HG03097 (cell line): Measurements from ENCODE around the gene GOT1.
A peak's percentile ranks its signal among the peaks of the same experiment; 100 is the strongest.

Experiments
- ATAC-seq: cut with Tn5 transposase; IDR thresholded peaks from one replicate; pipeline ENCODE4 v1.9.1; 2021; ENCODE audit not compliant: unreplicated experiment, low FRiP score

Gene GOT1

DNA sequence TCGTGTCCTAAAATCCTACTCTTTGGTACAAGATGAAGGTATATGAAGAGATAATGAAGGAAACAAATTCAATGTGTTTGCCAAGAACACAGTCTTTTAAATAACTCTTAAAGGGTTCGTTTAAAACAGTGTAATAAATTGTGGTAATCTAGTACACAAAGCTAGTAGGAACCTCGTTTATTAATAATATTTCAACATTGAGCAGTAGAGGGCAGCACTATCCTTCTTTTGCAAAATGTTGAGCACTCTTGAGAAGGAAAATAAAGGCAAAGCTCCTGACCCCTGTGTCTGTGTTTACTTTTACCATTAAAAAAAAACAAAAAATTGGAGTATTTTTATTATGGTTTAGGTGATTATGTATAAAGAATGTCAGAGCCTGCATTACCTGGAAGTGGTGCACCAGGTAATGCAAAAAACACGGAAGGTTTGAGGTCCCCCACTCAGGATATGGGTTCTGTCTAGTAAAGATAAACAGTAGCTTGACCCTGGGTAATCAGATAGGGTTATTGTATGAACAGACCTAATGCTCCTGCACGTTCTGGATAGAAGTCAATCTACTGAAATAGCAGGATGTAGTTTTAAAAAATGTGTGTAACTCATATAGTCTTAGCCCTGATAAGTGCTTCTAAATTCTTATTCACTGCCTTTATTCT, 5.7 kb upstream of the GOT1 start:
- peak; percentile 50 for ATAC-seq

GRCh38 chr10:99433378-99434020, 3.1 kb upstream of the GOT1 start:
- ATAC-seq = no peak

- ATAC-seq = no peak
Observed at GRCh38 chr10:99432881-99433280, 2.5 kb upstream of the GOT1 start.

- ATAC-seq = no peak
Observed at GRCh38 chr10:99432047-99432446, 1.6 kb upstream of the GOT1 start.

DNA sequence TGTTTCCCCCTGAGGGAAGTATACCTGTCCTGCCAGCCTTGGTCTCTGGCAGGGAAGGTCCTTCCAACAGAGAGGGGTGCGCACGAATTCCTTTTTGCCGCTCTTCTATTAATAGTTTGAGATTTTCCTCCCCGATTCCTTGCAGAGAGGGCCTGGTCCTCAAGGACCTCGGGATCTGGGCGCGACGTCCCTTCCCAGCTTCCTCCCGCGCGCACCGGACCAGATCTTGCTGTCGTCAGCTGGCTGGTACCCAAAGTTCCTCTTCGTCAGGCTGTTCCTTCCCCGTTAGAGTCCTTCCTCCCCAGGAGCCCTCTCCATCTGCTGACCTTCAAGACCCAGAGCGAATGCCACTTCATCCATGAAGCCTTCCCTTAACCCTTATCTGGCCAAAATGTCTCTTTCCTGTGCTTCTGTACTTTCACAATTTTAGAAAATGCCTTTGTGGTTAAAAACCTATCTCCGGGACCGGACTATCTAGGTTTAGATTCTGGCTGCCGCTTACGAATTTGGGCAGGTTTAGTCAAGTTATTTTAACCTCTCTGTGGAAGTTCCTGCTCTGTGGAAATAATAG, 851 bp upstream of the GOT1 start:
- no peak for ATAC-seq

GRCh38 chr10:99430116-99430450, 341 bp downstream of the GOT1 start:
- peak; percentile 1 for ATAC-seq

DNA sequence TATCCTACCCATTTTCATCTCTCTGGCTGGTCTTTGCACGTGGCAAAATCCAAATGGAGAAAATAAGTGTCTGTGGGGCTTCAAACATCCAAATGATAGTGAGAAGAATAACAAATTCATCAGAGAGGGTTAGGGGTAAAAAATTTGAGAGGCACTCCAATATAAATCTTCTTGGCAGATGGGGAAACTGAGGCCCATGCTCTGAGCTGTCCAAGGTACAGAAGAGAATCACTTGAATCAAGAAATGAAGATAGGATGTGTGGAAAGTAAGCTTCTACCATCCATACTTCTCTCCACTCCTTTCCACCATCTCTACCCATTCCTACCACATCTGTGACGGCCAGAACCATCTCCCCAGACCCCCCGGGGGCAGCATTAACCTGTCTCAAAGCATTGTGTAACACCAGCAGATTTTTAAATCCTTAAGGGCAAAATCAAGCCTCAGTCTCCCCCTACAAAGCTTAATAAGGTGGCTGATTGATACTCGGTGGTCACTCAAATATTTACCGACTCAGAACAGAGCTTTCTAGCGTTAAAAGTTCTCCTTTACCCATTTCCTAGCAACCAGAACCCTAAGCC, 818 bp downstream of the GOT1 start:
- ATAC-seq = no peak

DNA sequence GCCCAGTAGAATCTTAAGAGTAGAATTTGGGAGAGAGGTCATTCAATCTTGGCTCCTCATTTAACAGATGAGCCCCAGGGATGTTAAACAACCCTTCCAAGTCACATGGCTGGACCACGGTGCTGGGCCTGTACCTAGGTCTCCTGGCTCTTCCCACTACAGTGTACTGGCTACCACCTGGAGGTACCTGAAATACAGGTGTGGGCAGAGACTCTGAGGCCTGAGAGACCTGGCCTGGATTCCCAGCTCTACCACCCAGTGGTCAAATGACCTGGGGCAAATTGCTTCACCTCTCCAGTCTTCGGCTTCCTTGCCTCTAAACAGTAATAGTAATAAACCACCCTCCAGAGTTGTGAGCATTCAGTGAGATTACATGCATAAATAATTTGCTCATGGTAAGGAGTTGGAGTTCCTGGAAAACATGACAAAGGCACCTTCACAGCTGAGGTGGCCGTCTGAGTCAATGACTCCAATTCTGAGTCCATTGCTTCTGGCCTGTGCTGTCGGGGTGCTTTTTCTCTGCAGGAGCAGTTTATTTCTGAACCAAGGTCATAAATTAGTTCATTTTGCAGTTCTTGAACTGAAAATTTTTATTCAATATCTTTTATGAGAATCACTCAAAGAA, 2.7 kb downstream of the GOT1 start:
- no peak for ATAC-seq

- ATAC-seq = no peak
Observed at GRCh38 chr10:99426689-99427088, 3.7 kb downstream of the GOT1 start.

DNA sequence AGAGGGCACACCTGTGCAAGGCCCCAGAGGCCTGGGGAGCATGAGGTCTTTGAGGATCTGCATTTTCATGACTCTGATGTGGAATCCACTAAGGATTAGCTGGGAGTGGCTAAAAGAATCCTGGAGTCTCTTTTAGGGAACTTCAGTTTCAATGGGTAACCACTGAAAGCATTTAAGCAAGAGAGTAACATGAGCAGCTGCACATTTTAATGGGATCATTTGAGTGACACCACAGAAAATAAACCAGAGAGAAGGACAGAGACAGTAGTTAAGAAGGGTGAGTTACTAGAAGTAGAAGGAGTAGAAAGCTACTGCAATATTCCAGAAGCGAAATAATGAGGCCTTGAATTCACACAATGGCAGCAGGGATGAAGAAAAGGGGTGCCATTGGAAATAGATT, 5.2 kb downstream of the GOT1 start:
- no peak for ATAC-seq

DNA sequence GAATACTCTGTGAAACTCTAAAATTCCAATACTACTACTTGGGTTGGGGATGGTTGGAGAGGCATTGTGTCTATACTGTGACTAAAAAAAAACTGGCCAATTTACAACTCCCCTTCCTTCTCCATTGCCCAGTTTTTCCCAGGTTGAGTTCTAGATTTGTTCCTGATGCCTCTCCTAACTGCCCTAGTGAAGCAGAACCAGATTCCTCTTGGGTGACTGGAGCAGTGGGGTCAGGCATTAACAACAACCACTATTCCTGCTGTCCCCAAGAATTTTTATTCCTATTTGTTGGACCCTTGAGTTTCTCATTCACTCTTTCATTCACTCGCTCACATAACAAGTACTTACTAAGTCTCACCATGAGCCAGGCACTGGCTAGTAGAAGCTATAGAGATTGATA, 5.8 kb downstream of the GOT1 start:
- no peak for ATAC-seq

GRCh38 chr10:99422529-99423096, 7.8 kb downstream of the GOT1 start:
- ATAC-seq = no peak

DNA sequence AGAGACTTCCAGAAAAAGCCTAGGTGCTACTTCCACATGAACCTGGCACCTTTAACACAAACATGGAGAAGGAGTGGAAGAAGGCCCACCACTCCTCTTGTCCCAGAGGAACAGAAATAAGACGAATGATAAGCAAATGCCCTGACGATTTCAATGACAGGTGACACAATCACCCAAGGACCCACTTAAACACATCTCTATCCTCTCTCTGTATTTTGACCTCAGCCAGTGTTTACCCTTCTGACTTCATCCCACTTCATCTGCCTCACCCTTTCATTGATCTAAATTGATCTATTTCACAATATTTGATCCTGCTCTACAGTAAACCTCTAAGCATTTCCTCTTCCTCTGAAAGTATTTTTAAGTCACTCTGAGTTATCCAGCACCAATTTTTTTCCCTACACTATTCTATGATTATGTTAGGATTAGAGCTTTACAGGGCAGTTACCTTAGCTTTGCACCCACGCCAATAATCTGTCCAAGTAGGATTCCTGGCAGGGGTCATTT, 9.1 kb downstream of the GOT1 start:
- no peak for ATAC-seq

DNA sequence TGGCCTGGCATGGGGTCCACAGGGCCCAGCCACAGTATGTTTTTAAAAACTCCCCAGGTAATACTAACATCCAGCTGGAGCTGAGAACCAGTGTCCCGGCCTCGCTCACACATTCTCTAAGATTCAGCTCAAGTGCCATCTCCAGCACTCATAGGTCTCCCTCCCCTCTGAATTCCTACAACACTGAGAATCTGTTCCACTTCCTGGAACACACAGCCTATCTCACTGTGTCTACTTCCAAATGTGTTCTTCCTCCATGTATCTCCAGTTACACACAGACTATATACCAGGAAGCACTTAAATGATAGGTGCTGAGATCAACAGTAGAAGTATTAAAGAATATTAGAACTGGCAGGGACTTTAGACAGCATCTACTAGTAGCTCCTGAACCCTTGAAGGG, 10.7 kb downstream of the GOT1 start:
- no peak for ATAC-seq

GRCh38 chr10:99418910-99419624, 11.4 kb downstream of the GOT1 start:
- no peak for ATAC-seq

- no peak for ATAC-seq
Observed at GRCh38 chr10:99412099-99412498, 18.3 kb downstream of the GOT1 start.

- no peak for ATAC-seq
Observed at GRCh38 chr10:99411546-99411945, 18.9 kb downstream of the GOT1 start.

GRCh38 chr10:99410876-99411275, 19.5 kb downstream of the GOT1 start:
- ATAC-seq = no peak

DNA sequence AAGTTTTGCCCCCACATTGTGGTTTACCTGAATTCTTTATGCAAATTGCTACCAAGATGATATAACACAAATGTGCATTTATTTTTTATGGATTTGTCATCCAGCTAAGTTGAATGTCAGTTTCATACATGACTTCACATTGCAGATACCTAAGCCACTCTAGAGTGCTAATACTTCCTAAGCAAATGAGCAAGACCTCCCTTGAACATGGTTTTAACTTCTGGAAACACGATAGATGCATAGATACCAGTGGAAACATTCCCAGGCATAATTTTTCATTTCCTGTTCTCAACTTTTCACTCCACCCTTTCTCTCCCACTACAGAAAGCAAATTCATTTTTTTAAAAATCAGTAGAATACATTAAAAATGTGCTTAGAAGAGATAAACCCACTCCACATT, 20.3 kb downstream of the GOT1 start:
- no peak for ATAC-seq

DNA sequence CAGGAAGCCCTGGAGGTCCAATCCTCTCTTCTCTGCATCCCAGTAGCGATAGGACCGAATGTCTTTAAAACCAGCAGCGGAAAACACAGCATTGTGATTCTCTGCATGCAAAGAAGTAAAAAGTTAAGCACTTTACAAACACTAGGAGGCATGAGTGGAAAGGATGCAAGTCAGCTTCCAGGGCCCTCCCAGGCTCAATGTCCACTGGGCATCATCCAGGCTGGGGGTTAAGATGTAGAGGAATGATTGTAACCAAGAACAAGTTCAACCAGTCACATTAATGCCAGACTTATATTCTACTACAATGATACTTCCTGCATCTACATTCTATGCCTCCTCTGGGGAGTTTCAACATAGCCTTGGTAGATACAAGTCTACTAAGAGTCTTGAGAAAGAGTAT, 24.3 kb downstream of the GOT1 start:
- no peak for ATAC-seq
